A673 (cell line): ENCODE measurements around the gene MYO3A.

Experiments
- CTCF ChIP-seq: fragments of 300-800, 200-600 bp; sonication (generic); conservative IDR thresholded peaks from 2 replicates; pipeline ENCODE4 v1.5.1; 2017; ENCODE audit warnings: low read depth, mild to moderate bottlenecking, antibody characterized with exemption, low read length, moderate library complexity, mixed read lengths
- EZH2 ChIP-seq: fragments of 200-600 bp; sonication (generic); IDR thresholded peaks from 2 replicates; pipeline ENCODE4 v1.6.1; 2017; ENCODE audit warnings: borderline replicate concordance, low read depth, mild to moderate bottlenecking, mixed read lengths, antibody characterized with exemption, low read length; ENCODE audit not compliant: poor library complexity, severe bottlenecking

GRCh38 chr10:26243351-26243720 is 309.3 kb downstream of the MYO3A start:
- no peak for TF ChIP-seq CTCF
- no peak for TF ChIP-seq EZH2
